Measurements from ENCODE around the gene POLN. TPM values are rescaled to one million over a fixed set of nuclear protein-coding genes. Genes with fewer than 3 reads are reported as not detected.

The POLN gene
- polyA plus RNA-seq, 1 donor (not counting 4 experiments of a cell fraction or from before 2014, with no cell fraction given): 1.3 TPM

GRCh38 chr4:2075987-2076907, 165.7 kb downstream of the POLN start:
- FAIRE-seq: no peak
- Histone ChIP-seq H3K36me3 (ENCODE audit: control insufficient read depth in 2 of 2, extremely low read depth in 1 of 2, insufficient read depth in 2 of 2, low read length in 2 of 2) (no peaks in the 10 kb centered on the region), H3K9me1 (ENCODE audit: control insufficient read depth, extremely low read depth, insufficient read depth, low read length) (no peaks in the 10 kb centered on the region), H3K79me2 (ENCODE audit: control insufficient read depth, insufficient read depth, low read length) (no peaks in the 10 kb centered on the region), H3K4me3 (ENCODE audit: control insufficient read depth in 2 of 3, extremely low read depth in 1 of 3, insufficient read depth in 2 of 3, low read depth in 1 of 3, low read length in 3 of 3) (no peak overlapping the region), H2AFZ (ENCODE audit: control insufficient read depth, low read length) (no peak overlapping the region), H3K27ac (ENCODE audit: control insufficient read depth, insufficient read depth, low read length) (no peak overlapping the region), H3K27me3 (ENCODE audit: control insufficient read depth, extremely low read depth, insufficient read depth, low read length) (peaks cover 13% of the 10 kb centered on the region), H4K20me1 (ENCODE audit: control insufficient read depth, extremely low read depth, insufficient read depth, low read length) (no peaks in the 10 kb centered on the region), H3K9me3 (ENCODE audit: control insufficient read depth, low read depth, low read length) (no peaks in the 10 kb centered on the region), H3K4me2 (ENCODE audit: control insufficient read depth, extremely low read depth, insufficient read depth, low read depth, low read length) (no peak overlapping the region), H3K9ac (ENCODE audit: control insufficient read depth, extremely low read depth, insufficient read depth, low read length) (no peak overlapping the region), H3K4me1 (ENCODE audit: control insufficient read depth, extremely low read depth, insufficient read depth, low read length) (no peaks in the 10 kb centered on the region)
- DNase-seq (ENCODE audit: low read depth, low spot score): no peak
- TF ChIP-seq CTCF (optimal IDR thresholded peaks at IDR 0.05 in 1 of 3, IDR thresholded peaks at IDR 0.05 in 1 of 3, conservative IDR thresholded peaks at IDR 0.05 in 1 of 3; ENCODE audit: extremely low read depth in 1 of 3, insufficient read depth in 2 of 3, low read length in 3 of 3) (no peak), EZH2 (IDR thresholded peaks at IDR 0.05; ENCODE audit: low read length) (no peak)
- dilution Hi-C loops (cut with MboI; ENCODE audit: extremely low pct_ligation_motif_present, low sequenced_read_pairs): no loop called here

- H3K27ac ChIP-seq (ENCODE audit: control insufficient read depth, insufficient read depth, low read length): no peak overlapping the region
- no peak overlapping the region for H3K4me2 ChIP-seq (ENCODE audit: control insufficient read depth, extremely low read depth, insufficient read depth, low read depth, low read length)
- H3K4me1 ChIP-seq (ENCODE audit: control insufficient read depth, extremely low read depth, insufficient read depth, low read length): no peaks in the 10 kb centered on the region
- H3K9me3 ChIP-seq (ENCODE audit: control insufficient read depth, low read depth, low read length): no peaks in the 10 kb centered on the region
- H3K79me2 ChIP-seq (ENCODE audit: control insufficient read depth, insufficient read depth, low read length): no peaks in the 10 kb centered on the region
- H2AFZ ChIP-seq (ENCODE audit: control insufficient read depth, low read length): no peak overlapping the region
- FAIRE-seq (no peak), DNase-seq (ENCODE audit: low read depth, low spot score) (no peak)
- H4K20me1 ChIP-seq (ENCODE audit: control insufficient read depth, extremely low read depth, insufficient read depth, low read length): no peaks in the 10 kb centered on the region
- H3K9ac ChIP-seq (ENCODE audit: control insufficient read depth, extremely low read depth, insufficient read depth, low read length): no peak overlapping the region
- no peak for TF ChIP-seq EZH2 (IDR thresholded peaks at IDR 0.05; ENCODE audit: low read length)
- no peak for TF ChIP-seq CTCF (optimal IDR thresholded peaks at IDR 0.05 in 1 of 3, IDR thresholded peaks at IDR 0.05 in 1 of 3, conservative IDR thresholded peaks at IDR 0.05 in 1 of 3; ENCODE audit: extremely low read depth in 1 of 3, insufficient read depth in 2 of 3, low read length in 3 of 3)
- dilution Hi-C loops (cut with MboI; ENCODE audit: extremely low pct_ligation_motif_present, low sequenced_read_pairs): no loop called here
- H3K9me1 ChIP-seq (ENCODE audit: control insufficient read depth, extremely low read depth, insufficient read depth, low read length): no peaks in the 10 kb centered on the region
- no peak overlapping the region for H3K4me3 ChIP-seq (ENCODE audit: control insufficient read depth in 2 of 3, extremely low read depth in 1 of 3, insufficient read depth in 2 of 3, low read depth in 1 of 3, low read length in 3 of 3)
- no peaks in the 10 kb centered on the region for H3K36me3 ChIP-seq (ENCODE audit: control insufficient read depth in 2 of 2, extremely low read depth in 1 of 2, insufficient read depth in 2 of 2, low read length in 2 of 2)
- peaks cover 15% of the 10 kb centered on the region for H3K27me3 ChIP-seq (ENCODE audit: control insufficient read depth, extremely low read depth, insufficient read depth, low read length)
These were observed 166.5 kb downstream of the POLN start for GRCh38 chr4:2075171-2075986.

Data from keratinocyte (primary cell).